GM18870 (cell line): Measurements from ENCODE around the gene DAZ3.
"Not testable (repeated sequence)": the region's sequence is repeated elsewhere in the genome, so short reads cannot be mapped to it uniquely, and the experiment has no call there.

Source experiments
- ATAC-seq: cut with Tn5 transposase; IDR thresholded peaks from one replicate; pipeline ENCODE4 v1.9.1; 2021; ENCODE audit warnings: moderate library complexity; ENCODE audit not compliant: unreplicated experiment

The DAZ3 gene, protein sequence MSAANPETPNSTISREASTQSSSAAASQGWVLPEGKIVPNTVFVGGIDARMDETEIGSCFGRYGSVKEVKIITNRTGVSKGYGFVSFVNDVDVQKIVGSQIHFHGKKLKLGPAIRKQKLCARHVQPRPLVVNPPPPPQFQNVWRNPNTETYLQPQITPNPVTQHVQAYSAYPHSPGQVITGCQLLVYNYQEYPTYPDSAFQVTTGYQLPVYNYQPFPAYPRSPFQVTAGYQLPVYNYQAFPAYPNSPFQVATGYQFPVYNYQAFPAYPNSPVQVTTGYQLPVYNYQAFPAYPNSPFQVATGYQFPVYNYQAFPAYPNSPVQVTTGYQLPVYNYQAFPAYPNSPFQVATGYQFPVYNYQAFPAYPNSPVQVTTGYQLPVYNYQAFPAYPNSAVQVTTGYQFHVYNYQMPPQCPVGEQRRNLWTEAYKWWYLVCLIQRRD

DNA sequence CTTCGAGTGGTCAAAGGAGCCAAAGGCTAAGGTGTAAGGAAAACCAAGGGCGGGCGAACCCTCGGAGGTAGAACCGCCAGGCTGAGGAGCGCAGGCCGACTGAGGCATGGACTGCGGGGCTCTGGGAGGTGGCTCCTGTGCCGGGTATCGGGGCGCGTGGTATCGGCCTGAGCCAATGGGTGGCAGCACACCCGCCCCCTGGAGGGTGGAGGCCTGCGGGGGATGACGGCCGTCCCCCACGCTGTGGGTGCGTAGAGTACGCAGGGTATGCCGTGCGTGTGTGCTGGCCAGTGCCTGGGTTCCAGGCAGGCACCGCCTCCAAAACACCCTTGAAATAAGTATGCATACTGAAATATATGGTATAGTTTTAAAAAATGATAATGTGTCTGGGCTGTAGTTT is at the start of gene DAZ3:
Gene DAZ3 (minus strand): TSS at position 101 of the 400 bp plus-strand sequence. CDS start 208 bp downstream, outside the sequence.
- ATAC-seq: not testable (repeated sequence)

DNA sequence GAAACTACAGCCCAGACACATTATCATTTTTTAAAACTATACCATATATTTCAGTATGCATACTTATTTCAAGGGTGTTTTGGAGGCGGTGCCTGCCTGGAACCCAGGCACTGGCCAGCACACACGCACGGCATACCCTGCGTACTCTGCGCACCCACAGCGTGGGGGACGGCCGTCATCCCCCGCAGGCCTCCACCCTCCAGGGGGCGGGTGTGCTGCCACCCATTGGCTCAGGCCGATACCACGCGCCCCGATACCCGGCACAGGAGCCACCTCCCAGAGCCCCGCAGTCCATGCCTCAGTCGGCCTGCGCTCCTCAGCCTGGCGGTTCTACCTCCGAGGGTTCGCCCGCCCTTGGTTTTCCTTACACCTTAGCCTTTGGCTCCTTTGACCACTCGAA is 20.4 kb upstream of the DAZ3 start, which contains the start of gene DAZ4:
Gene DAZ4 (plus strand): TSS at position 301 of the 400 bp plus-strand sequence. CDS start 208 bp downstream, outside the sequence.
- not testable (repeated sequence) for ATAC-seq

DNA sequence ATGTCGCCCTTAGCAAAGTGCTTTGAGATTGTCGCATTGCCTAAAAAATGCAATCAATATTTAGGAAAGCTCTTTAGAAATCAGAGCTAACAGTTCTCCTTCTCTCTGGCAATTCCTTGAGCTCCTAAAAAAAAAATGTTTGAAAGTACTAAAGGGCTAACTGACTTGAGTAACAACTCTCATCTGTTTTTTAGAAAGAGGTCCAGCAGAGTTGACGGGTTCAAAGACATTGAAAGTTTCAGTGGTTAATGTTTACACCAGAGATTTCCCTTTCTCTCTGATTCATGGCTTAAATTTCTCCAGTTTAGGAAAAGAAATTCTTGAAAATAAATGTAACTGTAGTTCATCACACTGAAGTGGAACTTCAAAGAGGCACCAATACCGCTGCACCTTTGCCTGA is 11.9 kb upstream of the DAZ3 start:
- not testable (repeated sequence) for ATAC-seq

DNA sequence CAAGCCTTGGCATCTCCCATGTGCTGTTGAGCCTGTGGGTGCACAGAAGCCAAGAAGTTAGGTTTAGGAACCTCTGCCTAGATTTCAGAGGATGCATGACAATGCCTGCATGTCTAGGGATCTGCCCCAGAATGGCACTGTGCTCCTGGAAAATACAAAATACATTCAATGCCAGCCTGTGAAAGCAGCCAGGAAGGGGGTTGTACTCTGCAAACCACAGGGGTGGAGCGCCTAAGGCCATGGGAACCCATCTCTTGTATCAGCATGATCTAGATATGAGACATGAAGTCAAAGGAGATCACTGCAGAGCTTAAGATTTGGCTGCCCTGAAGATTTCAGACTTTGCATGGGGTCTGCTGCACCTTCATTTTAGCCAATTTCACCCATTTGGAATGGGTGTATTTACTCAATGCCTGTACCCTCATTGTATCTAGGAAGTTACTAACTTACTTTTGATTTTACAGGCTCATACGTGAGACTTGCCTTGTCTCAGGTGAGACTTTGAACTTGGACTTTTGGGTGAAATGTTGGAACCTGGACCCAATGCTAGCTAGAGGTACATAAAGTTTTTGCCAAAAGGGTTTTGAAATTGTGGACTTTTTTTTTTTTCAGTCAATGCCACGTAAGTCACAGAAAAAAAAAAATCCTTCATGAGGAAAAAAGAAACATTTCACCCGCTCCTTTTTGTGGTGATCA is 11.1 kb upstream of the DAZ3 start:
- ATAC-seq: not testable (repeated sequence)

DNA sequence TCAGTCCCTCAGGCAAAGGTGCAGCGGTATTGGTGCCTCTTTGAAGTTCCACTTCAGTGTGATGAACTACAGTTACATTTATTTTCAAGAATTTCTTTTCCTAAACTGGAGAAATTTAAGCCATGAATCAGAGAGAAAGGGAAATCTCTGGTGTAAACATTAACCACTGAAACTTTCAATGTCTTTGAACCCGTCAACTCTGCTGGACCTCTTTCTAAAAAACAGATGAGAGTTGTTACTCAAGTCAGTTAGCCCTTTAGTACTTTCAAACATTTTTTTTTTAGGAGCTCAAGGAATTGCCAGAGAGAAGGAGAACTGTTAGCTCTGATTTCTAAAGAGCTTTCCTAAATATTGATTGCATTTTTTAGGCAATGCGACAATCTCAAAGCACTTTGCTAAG is 8.6 kb upstream of the DAZ3 start:
- ATAC-seq: not testable (repeated sequence)
